Esophagus squamous epithelium (tissue), 5 donors: ENCODE results near the gene PHYKPL. TPM values are rescaled to one million over a fixed set of nuclear protein-coding genes. Genes with fewer than 3 reads are reported as not detected.
A peak's percentile ranks its signal among the peaks of the same experiment; 100 is the strongest.
"Not testable (repeated sequence)": the region's sequence is repeated elsewhere in the genome, so short reads cannot be mapped to it uniquely, and the experiment has no call there.

Source experiments
- DNase-seq: peaks from one replicate; lab custom pipeline; 2025; lab: John Stamatoyannopoulos, UW
- H3K27ac ChIP-seq, 4 donors: fragments of 200-600 bp; sonication (generic); one replicate each; pipeline ENCODE4 v1.5.1; 2016 to 2019; ENCODE audit warnings: mild to moderate bottlenecking in 1 of 4
- H3K27me3 ChIP-seq, 4 donors: fragments of 200-600 bp; sonication (generic); 1 replicate in 3 of 4; 2 replicates in 1 of 4; pipeline versions ENCODE4 v1.5.1 to v1.6.0; 2017 to 2021; ENCODE audit warnings: antibody characterized with exemption in 1 of 4
- H3K36me3 ChIP-seq, 3 donors: fragments of 200-600 bp; sonication (generic); one replicate each; pipeline ENCODE4 v1.5.1; 2016 to 2019
- H3K4me1 ChIP-seq, 3 donors: fragments of 200-600 bp; sonication (generic); one replicate each; pipeline ENCODE4 v1.5.1; 2017 to 2019
- H3K4me3 ChIP-seq, 4 donors: fragments of 200-600 bp; sonication (generic); 1 replicate in 3 of 4; 2 replicates in 1 of 4; pipeline ENCODE4 v1.5.1; 2016 to 2019; ENCODE audit warnings: mild to moderate bottlenecking in 2 of 4, moderate library complexity in 1 of 4
- H3K9me3 ChIP-seq, 3 donors: fragments of 200-600 bp; sonication (generic); one replicate each; pipeline ENCODE4 v1.5.1; 2016 to 2019
- POLR2A ChIP-seq, 4 donors: fragments of 450-650 bp; IDR thresholded peaks; one replicate each; pipeline ENCODE4 v1.6.1; 2017; ENCODE audit warnings: antibody characterized with exemption in 4 of 4, mild to moderate bottlenecking in 4 of 4, moderate library complexity in 3 of 4
- WGBS, 2 donors: methylation state at CpG; one replicate each; pipeline ENCODE4 v1.1.5; 2018; 5-methylcytosine and 5-hydroxymethylcytosine counted together
- intact Hi-C: fragments of 100-400 bp; cut with DNase I; formaldehyde crosslinking; loops from one replicate; pipeline ENCODE4 v1.15.0; 2022
- total RNA-seq, 4 donors: library from RNA; depleted of rRNA; stranded (reverse); fragments of >200 nt; gene quantifications; one replicate each; pipeline ENCODE4 v1.1.0, GENCODE V29; 2016
- TF ChIP-seq, protein P1 (sequence below), 6 experiments: fragments of 450-650 bp in 4 of 6; fragments of 200-600 bp in 2 of 6; sonication (generic) in 2 of 6; IDR thresholded peaks; one replicate each; pipeline ENCODE4 v1.5.1; 2016 to 2019; ENCODE audit warnings: antibody characterized with exemption in 6 of 6, mild to moderate bottlenecking in 4 of 6, moderate library complexity in 4 of 6
- donor health status: DM: yes; HTN: yes; CAD: no.

PHYKPL gene
- total RNA-seq, 4 donors from 2014 or later, result 15.8 to 57.4 (median 21.9) TPM

DNA sequence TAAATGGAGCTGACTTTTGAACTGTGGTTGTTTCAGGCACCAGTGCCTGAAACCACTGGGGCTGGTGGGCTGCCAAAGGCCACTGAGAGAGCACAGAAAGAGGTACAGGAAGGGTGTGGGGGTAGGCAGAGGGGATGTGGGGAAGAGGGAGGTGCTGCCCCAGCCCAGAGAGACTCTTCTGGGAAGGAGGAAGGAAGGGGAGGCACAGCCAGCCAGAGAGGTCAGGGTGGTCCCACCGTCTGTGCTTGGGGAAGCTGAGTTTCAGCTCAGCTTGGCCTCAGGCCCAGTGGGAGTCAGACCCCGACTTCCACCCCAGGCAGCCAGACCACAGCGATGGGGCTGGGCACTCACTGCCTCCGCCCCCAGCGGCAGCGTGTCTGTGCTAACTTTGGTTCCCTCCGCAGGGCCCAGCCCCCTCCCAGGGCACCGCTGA is 8.6 kb upstream of the PHYKPL start:
- H3K27ac ChIP-seq, result peak overlapping the region in 2 of 4 donors; percentile 63 to 77
- no peak for TF ChIP-seq POLR2A (IDR thresholded peaks at IDR 0.05)
- TF ChIP-seq, protein P1, sequence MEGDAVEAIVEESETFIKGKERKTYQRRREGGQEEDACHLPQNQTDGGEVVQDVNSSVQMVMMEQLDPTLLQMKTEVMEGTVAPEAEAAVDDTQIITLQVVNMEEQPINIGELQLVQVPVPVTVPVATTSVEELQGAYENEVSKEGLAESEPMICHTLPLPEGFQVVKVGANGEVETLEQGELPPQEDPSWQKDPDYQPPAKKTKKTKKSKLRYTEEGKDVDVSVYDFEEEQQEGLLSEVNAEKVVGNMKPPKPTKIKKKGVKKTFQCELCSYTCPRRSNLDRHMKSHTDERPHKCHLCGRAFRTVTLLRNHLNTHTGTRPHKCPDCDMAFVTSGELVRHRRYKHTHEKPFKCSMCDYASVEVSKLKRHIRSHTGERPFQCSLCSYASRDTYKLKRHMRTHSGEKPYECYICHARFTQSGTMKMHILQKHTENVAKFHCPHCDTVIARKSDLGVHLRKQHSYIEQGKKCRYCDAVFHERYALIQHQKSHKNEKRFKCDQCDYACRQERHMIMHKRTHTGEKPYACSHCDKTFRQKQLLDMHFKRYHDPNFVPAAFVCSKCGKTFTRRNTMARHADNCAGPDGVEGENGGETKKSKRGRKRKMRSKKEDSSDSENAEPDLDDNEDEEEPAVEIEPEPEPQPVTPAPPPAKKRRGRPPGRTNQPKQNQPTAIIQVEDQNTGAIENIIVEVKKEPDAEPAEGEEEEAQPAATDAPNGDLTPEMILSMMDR (IDR thresholded peaks at IDR 0.05), result no peak

DNA sequence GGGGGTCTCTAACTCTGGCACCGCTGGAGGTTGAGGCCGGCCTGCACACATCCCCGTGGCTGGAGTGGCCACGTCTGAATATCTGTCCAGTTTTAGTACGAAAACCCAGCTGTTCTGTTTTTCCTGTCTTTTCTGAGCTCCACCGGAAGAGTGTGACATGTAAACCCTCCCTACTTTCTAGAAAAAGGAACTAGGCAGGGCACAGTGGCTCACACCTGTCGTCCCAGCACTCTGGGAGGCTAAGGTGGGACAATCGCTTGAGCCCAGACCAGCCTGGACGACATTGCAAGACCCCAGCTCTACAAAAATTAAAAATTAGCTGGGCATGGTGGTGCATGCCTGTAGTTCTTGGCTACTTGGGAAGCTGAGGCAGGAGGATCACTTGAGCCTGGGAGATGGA is 8.2 kb upstream of the PHYKPL start:
- no peaks in the 10 kb centered on the region for H3K36me3 ChIP-seq
- H3K9me3 ChIP-seq, result no peaks in the 10 kb centered on the region
- H3K27me3 ChIP-seq, result peaks cover 0 to 2% (median 0%) of the 10 kb centered on the region in 4 donors
- no peak overlapping the region for H3K4me3 ChIP-seq
- H3K4me1 ChIP-seq, result peaks cover 16 to 58% (median 24%) of the 10 kb centered on the region in 3 donors
- TF ChIP-seq, protein P1 (IDR thresholded peaks at IDR 0.05), result no peak
- no peak for TF ChIP-seq POLR2A (IDR thresholded peaks at IDR 0.05)
- DNase-seq, result no peak
- H3K27ac ChIP-seq, result peak overlapping the region in 3 of 4 donors; percentile 32 to 77 (median 63)
- intact Hi-C loops, result no loop called here
- 59 to 69% methylated on average over 4 to 8 of the region's 9 CpGs for WGBS, 2 donors

More for the DNA sequence above, 8.6 kb upstream of the PHYKPL start:
- Histone ChIP-seq H3K9me3 (no peaks in the 10 kb centered on the region), H3K4me1 (peaks cover 16 to 55% (median 24%) of the 10 kb centered on the region in 3 donors), H3K27me3 (peaks cover 0 to 7% (median 0%) of the 10 kb centered on the region in 4 donors), H3K36me3 (no peaks in the 10 kb centered on the region), H3K4me3 (no peak overlapping the region)
- 40 to 67% methylated on average over 1 to 3 of the region's 8 CpGs for WGBS, 2 donors
- no peak for DNase-seq
- intact Hi-C loops, result no loop called here

DNA sequence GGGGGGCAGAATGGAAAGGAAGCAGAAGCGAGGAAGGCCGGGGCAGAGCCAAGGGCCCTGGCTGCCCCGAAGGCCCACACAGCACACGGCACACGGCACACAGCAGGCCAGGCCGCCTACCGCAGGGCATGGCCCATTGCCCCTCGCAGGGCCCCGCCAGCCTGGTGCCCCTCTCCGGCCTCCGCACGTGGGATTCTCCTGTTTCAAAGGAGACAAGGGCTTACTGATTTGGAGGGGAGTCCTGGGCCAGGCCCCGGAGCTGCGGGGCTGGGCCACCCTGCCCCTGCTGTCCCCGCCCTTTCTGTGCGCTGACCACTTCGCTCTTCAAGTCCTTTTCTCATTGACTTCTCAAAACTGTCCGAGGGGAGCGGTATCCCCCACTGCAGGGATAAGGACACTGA is 7.7 kb upstream of the PHYKPL start:
- Histone ChIP-seq H3K4me3 (no peak overlapping the region), H3K36me3 (no peaks in the 10 kb centered on the region), H3K27me3 (no peaks in the 10 kb centered on the region), H3K9me3 (no peaks in the 10 kb centered on the region), H3K27ac (peak overlapping the region; percentile 32 to 77 (median 50)), H3K4me1 (peaks cover 16 to 58% (median 24%) of the 10 kb centered on the region in 3 donors)
- DNase-seq, result no peak
- TF ChIP-seq, protein P1 (IDR thresholded peaks at IDR 0.05), result no peak
- no peak for TF ChIP-seq POLR2A (IDR thresholded peaks at IDR 0.05)
- intact Hi-C loops, result no loop called here
- 97% methylated on average over 6 of the region's 19 CpGs; no CpG with 5 or more reads in 1 of the 2 donors for WGBS, 2 donors

DNA sequence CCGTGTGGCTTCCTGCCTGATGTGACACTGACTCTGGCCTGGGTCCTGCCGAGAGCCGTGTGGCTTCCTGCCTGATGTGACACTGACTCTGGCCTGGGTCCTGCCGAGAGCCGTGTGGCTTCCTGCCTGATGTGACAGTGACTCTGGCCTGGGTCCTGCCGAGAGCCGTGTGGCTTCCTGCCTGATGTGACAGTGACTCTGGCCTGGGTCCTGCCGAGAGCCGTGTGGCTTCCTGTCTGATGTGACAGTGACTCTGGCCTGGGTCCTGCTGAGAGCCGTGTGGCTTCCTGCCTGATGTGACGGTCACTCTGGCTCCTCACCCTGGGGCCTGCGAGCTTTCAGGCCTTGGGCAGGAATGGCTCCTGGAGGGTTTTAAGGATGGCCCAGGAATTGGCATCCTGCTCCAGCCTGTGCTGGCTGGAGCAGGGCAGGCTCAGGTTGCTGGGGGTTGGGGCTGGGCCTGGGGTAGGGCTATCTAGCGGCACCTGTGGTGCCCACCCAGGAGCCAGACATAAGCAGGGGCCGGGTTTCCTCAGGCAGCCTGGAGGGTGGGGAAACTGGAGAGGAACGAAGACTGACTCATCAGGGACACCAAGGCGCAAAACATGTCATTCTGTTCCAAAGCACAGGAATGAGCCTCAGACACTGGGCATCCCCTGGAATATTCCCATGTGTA is 7.2 kb upstream of the PHYKPL start:
- H3K27me3 ChIP-seq, H3K4me3 ChIP-seq, H3K9me3 ChIP-seq, H3K36me3 ChIP-seq, intact Hi-C loops, DNase-seq: not testable (repeated sequence)
- Histone ChIP-seq H3K4me1 (peaks cover 16 to 63% (median 27%) of the 10 kb centered on the region in 3 donors), H3K27ac (peak overlapping the region; percentile 32 to 77 (median 50))
- 62% methylated on average over 4 of the region's 16 CpGs; no CpG with 5 or more reads in 1 of the 2 donors for WGBS, 2 donors

DNA sequence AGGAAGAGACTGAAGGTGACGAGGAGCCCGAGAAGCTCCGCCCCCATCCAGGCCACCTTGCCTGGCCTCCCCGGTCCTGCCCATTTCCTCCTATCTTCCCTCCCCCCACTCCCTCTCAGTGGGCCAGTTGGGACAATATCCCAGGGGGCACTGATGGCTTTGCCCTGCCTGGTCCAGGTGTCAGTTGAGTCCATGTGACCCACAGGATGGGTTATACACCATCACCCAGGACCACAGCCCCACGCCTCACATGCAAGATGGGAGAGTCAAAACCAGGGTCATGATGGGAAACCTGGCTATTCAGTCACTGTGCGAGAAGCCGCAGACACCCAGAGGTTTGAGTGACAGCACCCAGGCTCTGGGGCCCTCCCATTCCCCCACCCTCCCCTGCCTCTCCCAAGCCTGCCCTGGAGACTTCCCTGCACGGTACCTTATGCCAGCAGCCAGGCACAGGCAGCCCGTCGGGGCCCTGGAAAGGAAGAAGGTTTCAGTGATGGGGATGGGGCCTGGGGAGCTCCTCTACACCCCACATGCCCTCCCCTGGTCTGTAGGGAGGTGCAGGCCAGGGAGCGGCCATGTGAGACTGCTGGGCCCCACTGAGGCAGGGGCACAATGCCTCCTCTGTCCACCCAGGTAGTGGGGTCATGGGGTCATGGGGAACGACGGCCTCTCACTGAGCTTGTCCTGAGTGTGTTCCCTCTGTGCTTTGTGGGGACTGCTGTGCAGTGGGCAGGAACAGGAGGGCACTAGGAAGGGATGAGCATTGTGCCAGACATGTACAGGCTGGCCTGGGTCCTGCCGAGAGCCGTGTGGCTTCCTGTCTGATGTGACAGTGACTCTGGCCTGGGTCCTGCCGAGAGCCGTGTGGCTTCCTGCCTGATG is 6.3 kb upstream of the PHYKPL start:
- 57 to 58% methylated on average over 4 to 7 of the region's 17 CpGs for WGBS, 2 donors
- Histone ChIP-seq H3K4me3 (no peak overlapping the region), H3K27me3 (no peaks in the 10 kb centered on the region), H3K4me1 (peaks cover 16 to 69% (median 35%) of the 10 kb centered on the region in 3 donors), H3K27ac (peak overlapping the region in 3 of 4 donors; percentile 26 to 77 (median 70)), H3K9me3 (no peaks in the 10 kb centered on the region), H3K36me3 (no peaks in the 10 kb centered on the region)
- intact Hi-C loops, result no loop called here
- no peak for TF ChIP-seq POLR2A (IDR thresholded peaks at IDR 0.05)
- TF ChIP-seq, protein P1 (IDR thresholded peaks at IDR 0.05), result no peak
- no peak for DNase-seq
